Naive thymus-derived CD4-positive, alpha-beta T cell (primary cell): ENCODE results near the gene LCE5A. TPM values are rescaled to one million over a fixed set of nuclear protein-coding genes. Genes with fewer than 3 reads are reported as not detected.
A peak's percentile ranks its signal among the peaks of the same experiment; 100 is the strongest.

Source experiments
- ATAC-seq: fragments of 150-1000 bp; cut with Tn5 transposase; 2 replicates; pipeline ENCODE4 v1.10.0; 2021; ENCODE audit warnings: mild to moderate bottlenecking, moderate library complexity
- CTCF ChIA-PET: fragments of 350-600 bp; sonication (Branson Sonifier 250); formaldehyde crosslinking; loops from one replicate; lab custom pipeline; 2021; ENCODE audit warnings: antibody characterized with exemption; lab: Charles Lee
- POLR2A ChIA-PET: fragments of 350-600 bp; sonication (Branson Sonifier 250); formaldehyde crosslinking; loops from one replicate; lab custom pipeline; 2021; ENCODE audit warnings: antibody characterized with exemption, inconsistent platforms; lab: Charles Lee
- DNase-seq, 9 donors: peaks; one replicate each; pipeline versions ENCODE4 v3.0.0 to v3.0.0-alpha.2; 2020 to 2022; ENCODE audit warnings: mixed read lengths in 1 of 9
- H3K27ac ChIP-seq: one replicate; pipeline ENCODE4 v1.7.0; 2013; ENCODE audit warnings: mild to moderate bottlenecking, low read depth, low read length, moderate library complexity
- H3K27me3 ChIP-seq, 2 donors: one replicate each; pipeline ENCODE4 v1.7.0; 2013; ENCODE audit warnings: low read length in 2 of 2, mild to moderate bottlenecking in 2 of 2, moderate library complexity in 2 of 2; ENCODE audit not compliant: control insufficient read depth in 2 of 2, insufficient read depth in 2 of 2
- H3K36me3 ChIP-seq, 3 experiments: 1 replicate in 2 of 3; 2 replicates in 1 of 3; pipeline ENCODE4 v1.7.0; 2013; ENCODE audit warnings: low read length in 3 of 3, mild to moderate bottlenecking in 3 of 3, moderate library complexity in 1 of 3; ENCODE audit not compliant: insufficient read depth in 3 of 3, control insufficient read depth in 2 of 3
- H3K4me1 ChIP-seq, 2 donors: one replicate each; pipeline ENCODE4 v1.7.0; 2013; ENCODE audit warnings: low read length in 2 of 2, mild to moderate bottlenecking in 2 of 2, moderate library complexity in 1 of 2; ENCODE audit not compliant: control insufficient read depth in 2 of 2, insufficient read depth in 2 of 2
- H3K4me3 ChIP-seq: 2 replicates; pipeline ENCODE4 v1.7.0; 2013; ENCODE audit warnings: mild to moderate bottlenecking, low read length
- H3K9me3 ChIP-seq, 3 experiments: 1 replicate in 2 of 3; 2 replicates in 1 of 3; pipeline ENCODE4 v1.7.0; 2013; ENCODE audit warnings: low read length in 3 of 3; ENCODE audit not compliant: control insufficient read depth in 2 of 3
- H3K27ac Mint-ChIP-seq, 9 donors: one replicate each; pipeline ENCODE4 v1.8.0; 2020 to 2022; ENCODE audit warnings: mixed read lengths in 9 of 9, mild to moderate bottlenecking in 8 of 9, moderate library complexity in 5 of 9, inconsistent platforms in 2 of 9
- H3K27me3 Mint-ChIP-seq, 5 donors: one replicate each; pipeline ENCODE4 v1.8.0; 2021 to 2022; ENCODE audit warnings: mixed read lengths in 5 of 5, mild to moderate bottlenecking in 1 of 5
- H3K36me3 Mint-ChIP-seq, 5 donors: one replicate each; pipeline ENCODE4 v1.8.0; 2020 to 2022; ENCODE audit warnings: mixed read lengths in 5 of 5, mild to moderate bottlenecking in 3 of 5, inconsistent platforms in 1 of 5
- H3K4me1 Mint-ChIP-seq, 7 donors: one replicate each; pipeline ENCODE4 v1.8.0; 2020 to 2022; ENCODE audit warnings: mixed read lengths in 7 of 7, mild to moderate bottlenecking in 3 of 7, inconsistent platforms in 1 of 7
- H3K4me3 Mint-ChIP-seq, 10 donors: one replicate each; pipeline ENCODE4 v1.8.0; 2020 to 2022; ENCODE audit warnings: mild to moderate bottlenecking in 10 of 10, mixed read lengths in 10 of 10, moderate library complexity in 6 of 10, inconsistent platforms in 2 of 10
- H3K9me3 Mint-ChIP-seq, 11 donors: one replicate each; pipeline ENCODE4 v1.8.0; 2020 to 2022; ENCODE audit warnings: mixed read lengths in 11 of 11, mild to moderate bottlenecking in 4 of 11, inconsistent platforms in 1 of 11, moderate library complexity in 1 of 11
- intact Hi-C, 2 donors: fragments of 100-400 bp; cut with micrococcal nuclease; formaldehyde crosslinking; loops; one replicate each; pipeline ENCODE4 v1.15.1; 2023
- polyA plus RNA-seq, 2 donors: library from polyadenylated mRNA; unstranded; fragments of 300-500 nt; fragmentation: Illumina TruSeq; gene quantifications; one replicate each; pipeline ENCODE4 v1.2.3, GENCODE V29; 2021
- total RNA-seq, 6 experiments: library from RNA in 5 of 6; stranded (reverse) in 5 of 6; gene quantifications; 1 replicate in 5 of 6; 2 replicates in 1 of 6; pipeline ENCODE4 v1.2.3 and lab custom pipeline; 2021 to 2026

Gene LCE5A
- total RNA-seq (not detected), polyA plus RNA-seq (not detected), total RNA-seq (lab: John Stamatoyannopoulos, UW) (not detected)

DNA sequence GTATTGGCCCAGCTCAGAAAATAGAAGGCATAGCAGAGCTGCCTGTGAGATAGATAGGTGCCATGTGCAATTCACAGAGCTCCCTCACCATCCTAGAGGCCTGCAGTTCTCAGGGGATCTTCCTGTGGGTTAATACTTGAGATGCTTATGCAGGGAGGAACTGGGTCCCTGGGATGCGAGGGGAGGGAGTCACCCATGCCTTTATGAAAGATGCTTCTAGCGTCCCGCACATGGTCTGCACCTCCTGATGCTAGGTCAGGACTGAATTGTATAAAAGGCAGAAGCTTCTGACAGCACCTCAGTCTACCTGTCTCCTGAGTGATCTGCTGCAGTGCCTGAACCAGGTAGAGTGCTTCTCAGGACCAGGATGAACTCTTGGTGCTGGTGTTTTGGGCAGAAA is at the start of gene LCE5A:
Gene LCE5A, plus strand, starts transcription at position 301 of the 400 bp plus-strand sequence. CDS start 732 bp downstream, outside the sequence.
- intact Hi-C loops = no loop called here
- DNase-seq (no peak), ATAC-seq (no peak)
- no peak within 1 kb of the TSS for H3K4me3 Mint-ChIP-seq
- H3K27me3 ChIP-seq = peaks cover 0 to 6% of the 10 kb centered on the region in 2 donors
- no peak within 1 kb of the TSS for H3K27ac ChIP-seq
- no peaks in the 10 kb centered on the region for H3K4me1 ChIP-seq
- ChIA-PET CTCF (no interaction called here), POLR2A (no interaction called here)
- H3K4me1 Mint-ChIP-seq = peaks cover 0 to 7% (median 5%) of the 10 kb centered on the region in 7 donors
- peaks cover 37 to 71% (median 62%) of the 10 kb centered on the region in 5 donors for H3K27me3 Mint-ChIP-seq
- no peak within 1 kb of the TSS for H3K27ac Mint-ChIP-seq
- no peaks in the 10 kb centered on the region for H3K36me3 ChIP-seq
- H3K9me3 Mint-ChIP-seq = no peaks in the 10 kb centered on the region
- H3K36me3 Mint-ChIP-seq = peaks cover 0 to 3% (median 0%) of the 10 kb centered on the region in 5 donors
- no peak within 1 kb of the TSS for H3K4me3 ChIP-seq
- no peaks in the 10 kb centered on the region for H3K9me3 ChIP-seq

DNA sequence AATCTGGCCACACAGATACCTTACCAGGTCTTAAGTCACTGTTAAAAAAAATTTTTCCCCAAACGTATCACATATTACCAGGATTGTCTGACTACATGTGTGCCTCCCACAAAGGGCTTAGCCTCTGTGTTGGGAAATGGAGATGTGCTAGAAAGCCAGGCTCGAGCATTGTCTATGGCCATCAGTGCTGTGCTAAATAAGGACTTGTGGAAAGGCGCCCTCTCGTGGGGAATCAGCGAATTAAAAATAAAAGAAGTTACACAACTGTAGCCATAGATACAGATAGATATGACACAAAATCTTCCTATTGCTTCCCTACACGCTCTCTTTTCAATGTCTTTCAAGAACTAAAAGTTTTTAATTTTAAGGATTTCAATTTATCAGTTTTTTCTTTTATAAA is 49.1 kb upstream of the LCE5A start:
- Histone ChIP-seq H3K9me3 (no peaks in the 10 kb centered on the region), H3K27ac (no peak overlapping the region), H3K4me3 (no peak overlapping the region), H3K36me3 (no peaks in the 10 kb centered on the region), H3K4me1 (peaks cover 5 to 10% of the 10 kb centered on the region in 2 donors), H3K27me3 (no peaks in the 10 kb centered on the region)
- Mint-ChIP-seq H3K9me3 (peaks cover 0 to 8% (median 3%) of the 10 kb centered on the region in 11 donors), H3K27ac (peak overlapping the region in 3 of 9 donors; percentile 60 to 77 (median 62)), H3K4me3 (peak overlapping the region in 2 of 10 donors; percentile 5 to 65), H3K4me1 (peaks cover 22 to 30% (median 27%) of the 10 kb centered on the region in 7 donors), H3K36me3 (no peaks in the 10 kb centered on the region), H3K27me3 (peaks cover 0 to 12% (median 5%) of the 10 kb centered on the region in 5 donors)
- CTCF ChIA-PET = interaction anchor here (0.7 kb wide), 1 partner anchor 25 kb away, joined by 3 read pairs; no protein-coding TSS in a partner anchor
- peak; percentile 12 to 62 (median 46) for DNase-seq
- POLR2A ChIA-PET = no interaction called here
- peak; percentile 56 for ATAC-seq
- intact Hi-C loops = loop anchor here in 1 of 2 donors (2.0 to 5.0 kb wide), 2 partner anchors 21 to 424 kb away; partner anchors contain the start of gene S100A11

GRCh38 chr1:152462636-152463035 is 48.0 kb upstream of the LCE5A start:
- H3K27ac ChIP-seq = no peak overlapping the region
- H3K4me3 Mint-ChIP-seq = no peak overlapping the region
- H3K36me3 Mint-ChIP-seq = peaks cover 0 to 5% (median 0%) of the 10 kb centered on the region in 5 donors
- peaks cover 22 to 30% (median 27%) of the 10 kb centered on the region in 7 donors for H3K4me1 Mint-ChIP-seq
- intact Hi-C loops = loop anchor here in 1 of 2 donors (5.0 kb wide), 1 partner anchor 425 kb away; the partner anchor contains the start of gene S100A11
- H3K9me3 Mint-ChIP-seq = peaks cover 0 to 13% (median 6%) of the 10 kb centered on the region in 11 donors
- ChIA-PET POLR2A (no interaction called here), CTCF (no interaction called here)
- no peak overlapping the region for H3K4me3 ChIP-seq
- no peaks in the 10 kb centered on the region for H3K27me3 ChIP-seq
- no peaks in the 10 kb centered on the region for H3K9me3 ChIP-seq
- H3K36me3 ChIP-seq = no peaks in the 10 kb centered on the region
- no peak overlapping the region for H3K27ac Mint-ChIP-seq
- no peak for ATAC-seq
- peaks cover 5 to 10% of the 10 kb centered on the region in 2 donors for H3K4me1 ChIP-seq
- peaks cover 5 to 15% (median 7%) of the 10 kb centered on the region in 5 donors for H3K27me3 Mint-ChIP-seq
- DNase-seq = no peak

DNA sequence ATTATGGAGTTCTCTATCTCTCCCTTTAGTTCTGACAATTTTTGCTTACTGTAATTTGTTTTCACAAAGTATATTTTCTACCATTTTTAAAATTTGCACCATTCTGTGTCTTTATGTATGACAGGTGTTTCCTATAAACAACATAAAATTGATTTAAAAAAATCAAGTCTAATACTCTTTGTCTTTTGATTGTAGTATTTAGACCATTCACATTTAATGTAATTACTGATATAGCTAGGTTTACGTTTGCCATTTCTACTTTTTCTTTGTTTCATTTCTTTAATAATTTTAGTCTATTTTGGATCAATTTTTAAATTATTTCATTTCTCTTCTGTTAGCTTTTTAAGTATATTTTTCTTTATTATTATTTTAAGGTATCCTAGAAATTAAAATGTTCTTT is 44.4 kb upstream of the LCE5A start:
- Histone ChIP-seq H3K4me3 (no peak overlapping the region), H3K9me3 (no peaks in the 10 kb centered on the region), H3K4me1 (no peaks in the 10 kb centered on the region), H3K27me3 (peaks cover 0 to 12% of the 10 kb centered on the region in 2 donors), H3K27ac (no peak overlapping the region), H3K36me3 (no peaks in the 10 kb centered on the region)
- ChIA-PET CTCF (no interaction called here), POLR2A (no interaction called here)
- H3K9me3 Mint-ChIP-seq = peaks cover 0 to 16% (median 8%) of the 10 kb centered on the region in 11 donors
- H3K4me3 Mint-ChIP-seq = no peak overlapping the region
- H3K36me3 Mint-ChIP-seq = peaks cover 0 to 5% (median 0%) of the 10 kb centered on the region in 5 donors
- intact Hi-C loops = no loop called here
- ATAC-seq = no peak
- H3K27me3 Mint-ChIP-seq = peaks cover 12 to 29% (median 26%) of the 10 kb centered on the region in 5 donors
- DNase-seq = no peak
- H3K27ac Mint-ChIP-seq = no peak overlapping the region
- H3K4me1 Mint-ChIP-seq = peaks cover 0 to 4% (median 3%) of the 10 kb centered on the region in 7 donors

GRCh38 chr1:152473887-152474537 is 36.6 kb upstream of the LCE5A start:
- Histone ChIP-seq H3K36me3 (no peaks in the 10 kb centered on the region), H3K9me3 (peaks cover 0 to 23% (median 0%) of the 10 kb centered on the region in 3 experiments), H3K27me3 (peaks cover 0 to 3% of the 10 kb centered on the region in 2 donors), H3K4me1 (no peaks in the 10 kb centered on the region), H3K27ac (no peak overlapping the region), H3K4me3 (no peak overlapping the region)
- intact Hi-C loops = no loop called here
- Mint-ChIP-seq H3K9me3 (peaks cover 17 to 49% (median 34%) of the 10 kb centered on the region in 11 donors), H3K4me1 (peaks cover 0 to 3% (median 0%) of the 10 kb centered on the region in 7 donors), H3K27me3 (peaks cover 4 to 27% (median 13%) of the 10 kb centered on the region in 5 donors), H3K4me3 (no peak overlapping the region), H3K27ac (no peak overlapping the region), H3K36me3 (peaks cover 0 to 32% (median 13%) of the 10 kb centered on the region in 5 donors)
- ChIA-PET POLR2A (no interaction called here), CTCF (no interaction called here)
- DNase-seq (no peak), ATAC-seq (no peak)

DNA sequence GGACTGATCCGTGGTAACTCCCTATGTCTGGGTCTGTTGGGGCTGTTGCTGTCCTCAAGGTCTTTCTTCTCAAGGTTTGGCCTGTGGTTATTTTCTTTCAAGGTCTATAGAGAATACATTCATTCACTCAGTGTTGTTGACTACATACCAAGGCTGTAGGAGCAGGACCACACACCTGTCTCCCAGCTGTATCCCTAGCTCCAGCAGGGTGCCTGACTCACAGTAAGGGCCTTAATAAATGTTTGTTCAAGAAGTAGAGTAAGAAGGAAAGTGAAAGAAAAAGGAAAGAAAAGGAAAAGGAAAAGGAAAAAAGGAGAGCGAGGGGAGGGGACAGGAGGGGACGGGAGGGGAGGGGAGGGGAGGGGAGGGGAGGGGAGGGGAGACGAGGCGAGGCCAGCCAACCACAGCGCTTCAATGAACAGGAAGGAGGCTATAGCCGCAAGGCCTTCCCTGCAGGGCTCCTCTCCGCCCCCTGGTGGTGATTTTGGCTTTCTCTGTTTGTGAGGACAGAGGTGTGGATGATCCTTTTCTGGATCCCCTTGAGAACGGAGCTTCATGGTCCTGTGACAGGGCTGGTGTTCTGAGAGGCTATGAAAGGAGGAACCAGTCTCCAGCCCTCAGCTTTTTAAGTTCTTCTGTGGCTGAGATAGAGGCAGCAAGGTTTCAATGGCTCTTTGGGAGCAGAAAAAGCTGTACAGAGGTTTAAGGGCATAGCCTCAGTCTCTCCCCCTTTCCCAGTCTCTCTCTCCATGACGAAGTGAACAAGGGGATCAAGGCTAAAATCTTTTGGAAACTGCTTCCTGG is 30.6 kb upstream of the LCE5A start:
- CTCF ChIA-PET = interaction anchor here (0.6 kb wide), 1 partner anchor 303 kb away, joined by 4 read pairs; no protein-coding TSS in a partner anchor
- Mint-ChIP-seq H3K4me1 (peaks cover 6 to 13% (median 10%) of the 10 kb centered on the region in 7 donors), H3K4me3 (peak overlapping the region in 4 of 10 donors; percentile 16 to 41 (median 24)), H3K36me3 (peaks cover 0 to 22% (median 8%) of the 10 kb centered on the region in 5 donors), H3K27ac (peak overlapping the region in 3 of 9 donors; percentile 39 to 46 (median 44)), H3K9me3 (peaks cover 17 to 38% (median 24%) of the 10 kb centered on the region in 11 donors), H3K27me3 (peaks cover 0 to 14% (median 5%) of the 10 kb centered on the region in 5 donors)
- Histone ChIP-seq H3K4me1 (no peaks in the 10 kb centered on the region), H3K9me3 (peaks cover 0 to 23% (median 0%) of the 10 kb centered on the region in 3 experiments), H3K27me3 (no peaks in the 10 kb centered on the region), H3K4me3 (no peak overlapping the region), H3K36me3 (no peaks in the 10 kb centered on the region), H3K27ac (no peak overlapping the region)
- ATAC-seq = peak; percentile 76
- peak in 5 of 9 donors; percentile 9 to 41 (median 22) for DNase-seq
- POLR2A ChIA-PET = no interaction called here
- intact Hi-C loops = no loop called here
